Measurements from ENCODE around the gene SNAP25. TPM values are rescaled to one million over a fixed set of nuclear protein-coding genes. Genes with fewer than 3 reads are reported as not detected.
A peak's percentile ranks its signal among the peaks of the same experiment; 100 is the strongest.

SNAP25 gene
- total RNA-seq, 1 experiment from 2014 or later, result not detected

- Histone ChIP-seq H3K4me2 (ENCODE audit: low read length) (no peak overlapping the region), H3K9me2 (replicated peaks; ENCODE audit: low read length) (no peaks in the 10 kb centered on the region), H3K4me1 (ENCODE audit: insufficient read depth, low read length) (peaks cover 32% of the 10 kb centered on the region), H3K9ac (ENCODE audit: low read length) (no peak overlapping the region), H3K27ac (ENCODE audit: low read length) (no peak overlapping the region), H3K36me3 (ENCODE audit: low read depth, low read length) (no peaks in the 10 kb centered on the region), H3K79me2 (ENCODE audit: low read length) (no peaks in the 10 kb centered on the region), H3K27me3 (ENCODE audit: low read length) (peaks cover 31% of the 10 kb centered on the region), H2AFZ (ENCODE audit: low read length) (no peak overlapping the region), H4K20me1 (ENCODE audit: low read length) (no peaks in the 10 kb centered on the region), H3F3A (ENCODE audit: low read length, unreplicated experiment) (no peaks in the 10 kb centered on the region), H3K9me3 (ENCODE audit: low read length) (no peaks in the 10 kb centered on the region), H3K4me3 (ENCODE audit: low read length) (no peak overlapping the region)
- DNase-seq (no peak), ATAC-seq (no peak)
- intact Hi-C loops (cut with micrococcal nuclease), result loop anchor here (10.0 kb wide), 1 partner anchor 329 kb away; no protein-coding TSS in a partner anchor
- no peak for TF ChIP-seq CTCF (conservative IDR thresholded peaks at IDR 0.05; ENCODE audit: low read depth, low read length)
- TF ChIP-seq EZH2phosphoT487 (IDR thresholded peaks at IDR 0.05; ENCODE audit: borderline replicate concordance, low read length), result no peak
- TF ChIP-seq EZH2 (IDR thresholded peaks at IDR 0.05; ENCODE audit: low read length, unreplicated experiment), result no peak
- ChIA-PET POLR2A (ENCODE audit: unreplicated experiment) (no interaction called here), CTCF (no interaction called here)
- no TSS peak for BruUV-seq (replicated peaks)
Observed at GRCh38 chr20:10303852-10304251, 85.2 kb downstream of the SNAP25 start.

- Histone ChIP-seq H3K9me3 (ENCODE audit: low read length) (no peaks in the 10 kb centered on the region), H3K9ac (ENCODE audit: low read length) (no peak overlapping the region), H3F3A (ENCODE audit: low read length, unreplicated experiment) (no peaks in the 10 kb centered on the region), H2AFZ (ENCODE audit: low read length) (no peak overlapping the region), H3K36me3 (ENCODE audit: low read depth, low read length) (no peaks in the 10 kb centered on the region), H4K20me1 (ENCODE audit: low read length) (no peaks in the 10 kb centered on the region), H3K4me2 (ENCODE audit: low read length) (peak overlapping the region; percentile 11; the same call in 1 of the 2 replicates), H3K27ac (ENCODE audit: low read length) (no peak overlapping the region), H3K4me1 (ENCODE audit: insufficient read depth, low read length) (peaks cover 38% of the 10 kb centered on the region), H3K9me2 (replicated peaks; ENCODE audit: low read length) (no peaks in the 10 kb centered on the region), H3K27me3 (ENCODE audit: low read length) (peaks cover 24% of the 10 kb centered on the region), H3K4me3 (ENCODE audit: low read length) (no peak overlapping the region), H3K79me2 (ENCODE audit: low read length) (no peaks in the 10 kb centered on the region)
- DNase-seq (peak; percentile 46), ATAC-seq (no peak)
- no TSS peak for BruUV-seq (replicated peaks)
- TF ChIP-seq EZH2 (IDR thresholded peaks at IDR 0.05; ENCODE audit: low read length, unreplicated experiment) (no peak), EZH2phosphoT487 (IDR thresholded peaks at IDR 0.05; ENCODE audit: borderline replicate concordance, low read length) (no peak), CTCF (conservative IDR thresholded peaks at IDR 0.05; ENCODE audit: low read depth, low read length) (no peak)
- intact Hi-C loops (cut with micrococcal nuclease), result loop anchor here (10.0 kb wide), 1 partner anchor 330 kb away; no protein-coding TSS in a partner anchor
- ChIA-PET POLR2A (ENCODE audit: unreplicated experiment) (no interaction called here), CTCF (no interaction called here)
Observed at GRCh38 chr20:10304471-10305046, 85.9 kb downstream of the SNAP25 start.
